Fibroblast of lung (primary cell): ENCODE data around the gene TRPC4AP. TPM values are rescaled to one million over a fixed set of nuclear protein-coding genes. Genes with fewer than 3 reads are reported as not detected.
A peak's percentile ranks its signal among the peaks of the same experiment; 100 is the strongest.

Experiments
- DNase-seq, 2 donors: peaks; one replicate each; pipeline versions ENCODE4 v3.0.0 to v3.0.0-alpha.2; 2010; ENCODE audit warnings: low read depth in 2 of 2
- H2AFZ ChIP-seq: 2 replicates; pipeline ENCODE4 v1.5.1; 2012; ENCODE audit warnings: low read length, control low read depth, inconsistent platforms
- H3K27ac ChIP-seq: 2 replicates; pipeline ENCODE4 v1.5.1; 2011; ENCODE audit warnings: low read length, control low read depth; ENCODE audit not compliant: insufficient read depth
- H3K27me3 ChIP-seq: 2 replicates; pipeline ENCODE4 v1.5.1; 2011; ENCODE audit warnings: mild to moderate bottlenecking, low read length; ENCODE audit not compliant: control insufficient read depth, insufficient read depth
- H3K36me3 ChIP-seq: 2 replicates; pipeline ENCODE4 v1.5.1; 2011; ENCODE audit warnings: low read length; ENCODE audit not compliant: control insufficient read depth, insufficient read depth
- H3K4me1 ChIP-seq: 2 replicates; pipeline ENCODE4 v1.5.1; 2011; ENCODE audit warnings: low read length; ENCODE audit not compliant: control insufficient read depth, insufficient read depth; ENCODE audit errors: extremely low read depth
- H3K4me2 ChIP-seq: 2 replicates; pipeline ENCODE4 v1.5.1; 2011; ENCODE audit warnings: low read length, control low read depth; ENCODE audit not compliant: insufficient read depth; ENCODE audit errors: extremely low read depth
- H3K4me3 ChIP-seq, 4 experiments: fragments of 200-600 bp in 1 of 4; sonication (generic) in 1 of 4; replicated peaks in 1 of 4; 2 replicates each; pipeline ENCODE4 v1.5.1; 2011 to 2016; ENCODE audit warnings: low read length in 4 of 4, low read depth in 3 of 4, mild to moderate bottlenecking in 3 of 4, control low read depth in 2 of 4, inconsistent platforms in 1 of 4, mixed read lengths in 1 of 4; ENCODE audit not compliant: insufficient read depth in 1 of 4; ENCODE audit errors: control extremely low read depth in 1 of 4
- H3K79me2 ChIP-seq: 2 replicates; pipeline ENCODE4 v1.5.1; 2012; ENCODE audit warnings: mild to moderate bottlenecking, low read length, inconsistent platforms; ENCODE audit not compliant: control insufficient read depth, insufficient read depth
- H3K9ac ChIP-seq: 2 replicates; pipeline ENCODE4 v1.5.1; 2011; ENCODE audit warnings: mild to moderate bottlenecking, low read length, control low read depth; ENCODE audit not compliant: insufficient read depth
- H3K9me3 ChIP-seq: 2 replicates; pipeline ENCODE4 v1.5.1; 2012; ENCODE audit warnings: low read depth, low read length; ENCODE audit not compliant: control insufficient read depth, insufficient read depth
- H4K20me1 ChIP-seq: 2 replicates; pipeline ENCODE4 v1.5.1; 2011; ENCODE audit warnings: low read length; ENCODE audit not compliant: control insufficient read depth, insufficient read depth; ENCODE audit errors: extremely low read depth
- EZH2 ChIP-seq: IDR thresholded peaks from 2 replicates; pipeline ENCODE4 v1.5.1; 2012; ENCODE audit warnings: low read length, control low read depth, mild to moderate bottlenecking; ENCODE audit errors: missing control alignments
- polyA minus RNA-seq: library from RNA; depleted of rRNA, polyadenylated mRNA; stranded (reverse); fragments of >200 nt; gene quantifications from 2 replicates; pipeline ENCODE4 v1.2.3, GENCODE V29; 2011; ENCODE audit warnings: low replicate concordance
- polyA plus RNA-seq, 2 donors: library from polyadenylated mRNA; depleted of rRNA in 1 of 2; stranded (reverse) in 1 of 2; unstranded in 1 of 2; fragments of >200 nt; gene quantifications; 2 replicates each; pipeline ENCODE4 v1.2.1, GENCODE V29; 2011 to 2012; ENCODE audit warnings: missing spikeins in 1 of 2
- total RNA-seq: library from RNA; depleted of rRNA; stranded (reverse); fragments of >200 nt; gene quantifications from 2 replicates; pipeline ENCODE4 v1.2.1, GENCODE V29; 2014
- TF ChIP-seq, protein P1 (sequence below), 2 donors: IDR thresholded peaks in 1 of 2; conservative IDR thresholded peaks in 1 of 2; 1 replicate in 1 of 2; 2 replicates in 1 of 2; pipeline ENCODE4 v1.5.1; 2011 to 2012; ENCODE audit warnings: low read length in 2 of 2, control low read depth in 1 of 2, inconsistent platforms in 1 of 2, low read depth in 1 of 2, mild to moderate bottlenecking in 1 of 2

Gene TRPC4AP, protein sequence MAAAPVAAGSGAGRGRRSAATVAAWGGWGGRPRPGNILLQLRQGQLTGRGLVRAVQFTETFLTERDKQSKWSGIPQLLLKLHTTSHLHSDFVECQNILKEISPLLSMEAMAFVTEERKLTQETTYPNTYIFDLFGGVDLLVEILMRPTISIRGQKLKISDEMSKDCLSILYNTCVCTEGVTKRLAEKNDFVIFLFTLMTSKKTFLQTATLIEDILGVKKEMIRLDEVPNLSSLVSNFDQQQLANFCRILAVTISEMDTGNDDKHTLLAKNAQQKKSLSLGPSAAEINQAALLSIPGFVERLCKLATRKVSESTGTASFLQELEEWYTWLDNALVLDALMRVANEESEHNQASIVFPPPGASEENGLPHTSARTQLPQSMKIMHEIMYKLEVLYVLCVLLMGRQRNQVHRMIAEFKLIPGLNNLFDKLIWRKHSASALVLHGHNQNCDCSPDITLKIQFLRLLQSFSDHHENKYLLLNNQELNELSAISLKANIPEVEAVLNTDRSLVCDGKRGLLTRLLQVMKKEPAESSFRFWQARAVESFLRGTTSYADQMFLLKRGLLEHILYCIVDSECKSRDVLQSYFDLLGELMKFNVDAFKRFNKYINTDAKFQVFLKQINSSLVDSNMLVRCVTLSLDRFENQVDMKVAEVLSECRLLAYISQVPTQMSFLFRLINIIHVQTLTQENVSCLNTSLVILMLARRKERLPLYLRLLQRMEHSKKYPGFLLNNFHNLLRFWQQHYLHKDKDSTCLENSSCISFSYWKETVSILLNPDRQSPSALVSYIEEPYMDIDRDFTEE
- 52.9 and 63.1 TPM in 2 replicates for total RNA-seq
- polyA plus RNA-seq: 86.7 and 89.7 TPM in 2 replicates
- polyA plus RNA-seq (2012): 66.2 and 67.1 TPM in 2 replicates
- 123 and 125 TPM in 2 replicates for polyA minus RNA-seq

DNA sequence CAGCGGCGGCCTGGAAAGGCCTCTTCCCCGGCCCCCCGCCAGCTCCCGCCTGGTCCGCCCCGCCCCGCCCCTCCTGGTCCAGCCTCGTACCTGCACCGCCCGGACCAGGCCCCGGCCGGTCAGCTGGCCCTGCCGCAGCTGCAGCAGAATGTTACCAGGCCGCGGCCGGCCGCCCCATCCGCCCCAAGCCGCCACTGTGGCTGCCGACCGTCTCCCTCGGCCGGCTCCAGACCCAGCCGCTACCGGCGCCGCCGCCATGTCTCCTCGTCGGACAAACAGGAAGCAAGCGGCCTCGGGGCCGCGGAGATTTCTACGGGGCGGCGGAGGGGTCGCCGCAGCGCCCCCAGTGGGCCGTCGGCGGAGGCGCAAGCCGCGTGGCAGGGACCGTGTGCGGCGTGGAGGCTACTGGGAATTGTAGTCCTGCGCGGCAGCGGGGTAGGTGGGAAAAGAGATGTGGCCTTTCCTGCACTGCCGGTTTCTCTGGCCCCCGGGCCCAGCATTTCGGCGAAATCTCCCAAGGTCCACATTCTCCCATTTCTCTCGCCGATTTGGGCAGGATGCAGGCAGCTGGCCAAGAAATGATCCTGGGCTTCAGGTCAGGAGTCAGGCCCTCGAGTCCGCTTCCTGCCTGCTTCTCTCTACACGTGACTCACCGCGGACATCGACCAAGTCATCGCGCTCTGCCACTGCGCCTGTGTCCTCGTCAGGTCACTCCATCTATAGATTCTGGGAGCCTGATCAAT, at the start of gene TRPC4AP:
Gene TRPC4AP, minus strand, starts transcription at position 284 of the 743 bp plus-strand sequence. Its CDS starts 26 bp downstream, at position 258.
- peak; percentile 83 to 89 for DNase-seq
- no peaks in the 10 kb centered on the region for H3K36me3 ChIP-seq
- peak within 1 kb of the TSS; percentile 97 for H3K9ac ChIP-seq
- peak within 1 kb of the TSS; percentile 90 to 99 (median 97) for H3K4me3 ChIP-seq
- no peaks in the 10 kb centered on the region for H3K9me3 ChIP-seq
- peaks cover 46% of the 10 kb centered on the region for H3K79me2 ChIP-seq
- H2AFZ ChIP-seq: peak within 1 kb of the TSS; percentile 93
- no peaks in the 10 kb centered on the region for H3K27me3 ChIP-seq
- H3K27ac ChIP-seq: peak within 1 kb of the TSS; percentile 97
- TF ChIP-seq, protein P1, sequence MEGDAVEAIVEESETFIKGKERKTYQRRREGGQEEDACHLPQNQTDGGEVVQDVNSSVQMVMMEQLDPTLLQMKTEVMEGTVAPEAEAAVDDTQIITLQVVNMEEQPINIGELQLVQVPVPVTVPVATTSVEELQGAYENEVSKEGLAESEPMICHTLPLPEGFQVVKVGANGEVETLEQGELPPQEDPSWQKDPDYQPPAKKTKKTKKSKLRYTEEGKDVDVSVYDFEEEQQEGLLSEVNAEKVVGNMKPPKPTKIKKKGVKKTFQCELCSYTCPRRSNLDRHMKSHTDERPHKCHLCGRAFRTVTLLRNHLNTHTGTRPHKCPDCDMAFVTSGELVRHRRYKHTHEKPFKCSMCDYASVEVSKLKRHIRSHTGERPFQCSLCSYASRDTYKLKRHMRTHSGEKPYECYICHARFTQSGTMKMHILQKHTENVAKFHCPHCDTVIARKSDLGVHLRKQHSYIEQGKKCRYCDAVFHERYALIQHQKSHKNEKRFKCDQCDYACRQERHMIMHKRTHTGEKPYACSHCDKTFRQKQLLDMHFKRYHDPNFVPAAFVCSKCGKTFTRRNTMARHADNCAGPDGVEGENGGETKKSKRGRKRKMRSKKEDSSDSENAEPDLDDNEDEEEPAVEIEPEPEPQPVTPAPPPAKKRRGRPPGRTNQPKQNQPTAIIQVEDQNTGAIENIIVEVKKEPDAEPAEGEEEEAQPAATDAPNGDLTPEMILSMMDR (conservative IDR thresholded peaks at IDR 0.05 in 1 of 2, IDR thresholded peaks at IDR 0.05 in 1 of 2; ENCODE audit: low read depth in 1 of 2, low read length in 2 of 2): peak; percentile 76 to 81
- TF ChIP-seq EZH2: no peak
- H3K4me1 ChIP-seq: peaks cover 7% of the 10 kb centered on the region
- H3K4me2 ChIP-seq: peak within 1 kb of the TSS; percentile 87
- no peaks in the 10 kb centered on the region for H4K20me1 ChIP-seq

DNA sequence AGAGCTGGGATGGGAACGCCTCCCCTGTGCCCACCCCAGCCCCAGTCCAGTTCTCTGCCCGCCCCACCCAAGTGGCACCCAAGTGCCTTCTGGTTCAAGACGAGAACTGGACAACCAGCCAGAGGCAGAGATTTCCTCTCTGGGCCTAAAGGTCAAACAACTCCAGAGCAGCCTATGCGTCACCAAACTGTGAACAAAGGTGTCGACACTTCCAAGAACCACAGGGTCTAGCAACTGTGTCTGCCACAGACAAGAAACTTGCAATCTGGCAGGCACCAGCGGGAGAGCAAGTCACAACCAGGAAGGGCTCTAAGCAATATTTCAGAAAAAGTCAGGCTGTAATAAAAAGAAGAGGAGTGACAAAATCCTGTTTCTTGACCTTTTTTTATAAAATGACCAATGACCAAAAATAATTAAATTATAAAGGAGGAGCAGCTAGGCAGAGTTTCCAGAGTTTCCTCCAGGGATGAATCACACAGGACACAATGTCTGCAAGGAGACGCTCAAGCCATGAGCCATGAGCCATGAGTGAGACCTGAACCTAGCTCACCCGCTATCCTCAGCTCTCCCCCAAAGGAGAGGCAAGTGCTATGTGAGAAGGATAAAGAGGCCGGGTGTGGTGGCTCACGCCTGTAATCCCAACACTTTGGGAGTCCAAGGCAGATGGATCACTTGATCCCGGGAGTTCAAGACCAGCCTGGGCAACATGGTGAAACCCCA, 43.4 kb upstream of the TRPC4AP start:
- no peaks in the 10 kb centered on the region for H3K79me2 ChIP-seq
- peak; percentile 71 to 78 for DNase-seq
- H3K27me3 ChIP-seq: no peaks in the 10 kb centered on the region
- H3K9ac ChIP-seq: no peak overlapping the region
- H3K27ac ChIP-seq: no peak overlapping the region
- H3K4me3 ChIP-seq: no peak overlapping the region
- no peaks in the 10 kb centered on the region for H3K9me3 ChIP-seq
- TF ChIP-seq EZH2: no peak
- TF ChIP-seq, protein P1 (conservative IDR thresholded peaks at IDR 0.05 in 1 of 2, IDR thresholded peaks at IDR 0.05 in 1 of 2; ENCODE audit: low read depth in 1 of 2, low read length in 2 of 2): no peak
- no peak overlapping the region for H2AFZ ChIP-seq
- H3K4me1 ChIP-seq: peaks cover 3% of the 10 kb centered on the region
- no peak overlapping the region for H3K4me2 ChIP-seq
- H4K20me1 ChIP-seq: no peaks in the 10 kb centered on the region
- H3K36me3 ChIP-seq: peaks cover 4% of the 10 kb centered on the region
